Measurements from ENCODE around the gene CASZ1.

Gene CASZ1

DNA sequence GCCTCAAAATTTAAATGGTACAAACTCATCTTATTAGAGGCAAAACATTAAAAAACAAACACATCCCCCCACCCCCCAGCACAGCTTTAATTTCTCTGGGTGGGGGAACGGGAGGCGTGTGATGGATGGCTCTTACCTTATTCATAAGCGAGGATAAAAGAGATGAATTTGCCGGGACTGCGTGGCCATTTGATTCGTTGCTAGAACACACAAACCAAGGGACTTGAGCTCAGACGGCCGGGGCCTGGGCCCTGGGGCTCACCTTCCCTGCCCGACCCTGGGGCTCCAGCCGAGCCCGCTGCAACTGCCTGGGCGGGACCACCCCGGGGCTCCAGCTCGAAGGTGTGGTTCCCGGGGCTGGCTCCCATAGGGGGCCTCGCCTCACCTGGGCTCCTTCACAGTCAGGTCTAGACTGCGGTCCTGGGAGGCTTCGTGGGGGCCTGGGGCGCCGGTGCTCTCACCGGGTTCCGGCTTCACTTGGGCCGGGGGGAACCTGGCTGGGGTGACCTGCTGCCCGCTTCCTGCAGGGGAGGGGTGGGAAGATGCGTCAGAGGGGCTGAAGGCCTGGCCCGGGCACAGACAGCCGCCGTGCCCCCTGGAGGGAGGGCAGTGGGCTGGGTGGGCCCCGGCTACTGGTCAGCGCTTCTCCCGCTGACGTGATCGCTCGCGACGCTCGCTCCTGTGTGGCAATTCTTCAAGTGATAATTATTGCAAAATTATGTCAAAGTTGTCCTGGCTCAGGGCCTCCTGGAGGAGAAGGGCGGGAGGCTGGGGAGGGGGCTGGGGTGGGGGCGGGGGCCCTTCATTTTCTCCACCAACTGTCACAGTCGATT is 145.7 kb downstream of the CASZ1 start:
- no peak for TF ChIP-seq EZH2phosphoT487 (conservative IDR thresholded peaks at IDR 0.05; ENCODE audit: low read length)
- no peak for TF ChIP-seq CTCF (IDR thresholded peaks at IDR 0.05; ENCODE audit: insufficient read depth, low read length, poor library complexity, severe bottlenecking)
- no peak overlapping the region for H3K4me3 ChIP-seq (ENCODE audit: insufficient read depth, low read length, poor library complexity, severe bottlenecking)

DNA sequence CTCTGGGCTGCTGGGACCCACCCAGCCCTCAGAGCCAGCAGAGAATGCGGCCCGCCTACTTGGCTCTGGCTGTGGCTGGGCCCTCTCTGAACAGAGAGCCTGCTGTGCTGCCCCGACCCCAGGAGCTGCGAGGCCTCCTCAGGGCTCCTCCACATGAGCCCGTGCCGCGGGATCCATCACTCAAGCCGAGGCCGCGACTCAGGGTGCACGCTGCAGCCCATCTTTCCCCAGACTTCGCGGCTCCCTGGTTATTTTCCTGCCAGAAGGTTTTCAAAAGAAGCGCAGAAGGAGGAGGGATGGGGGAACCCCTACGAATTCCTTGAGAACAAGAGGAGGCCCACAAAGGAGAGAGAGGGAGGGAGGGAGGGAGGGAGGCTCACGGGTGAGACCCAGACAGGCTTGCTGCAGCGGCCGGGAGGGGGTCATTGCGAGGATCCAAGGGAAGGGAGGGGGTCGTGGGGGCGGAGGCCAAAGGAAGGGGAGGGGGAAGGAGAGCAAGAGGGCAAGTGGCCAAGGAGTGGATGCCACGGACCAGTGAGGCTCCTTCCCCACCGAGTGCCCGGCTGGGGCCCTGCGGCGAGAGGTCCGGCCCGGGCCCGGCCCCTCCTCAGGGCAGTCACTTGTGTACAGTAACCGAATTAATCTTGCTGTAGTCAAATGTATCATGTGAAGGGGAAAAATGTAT is 146.8 kb downstream of the CASZ1 start:
- H3K9me3 ChIP-seq (ENCODE audit: insufficient read depth, low read length) = no peaks in the 10 kb centered on the region
- TF ChIP-seq EZH2phosphoT487 (conservative IDR thresholded peaks at IDR 0.05; ENCODE audit: low read length) (no peak), CTCF (IDR thresholded peaks at IDR 0.05; ENCODE audit: insufficient read depth, low read length, poor library complexity, severe bottlenecking) (no peak)
- no peak overlapping the region for H3K4me2 ChIP-seq (ENCODE audit: low read depth, low read length, poor library complexity, severe bottlenecking)
- H2AFZ ChIP-seq (ENCODE audit: low read depth, low read length, severe bottlenecking) = no peak overlapping the region
- no peaks in the 10 kb centered on the region for H3K9me2 ChIP-seq (replicated peaks; ENCODE audit: insufficient read depth, low read length)
- H3K27ac ChIP-seq (ENCODE audit: low read depth, low read length) = no peak overlapping the region
- H3K9ac ChIP-seq (ENCODE audit: low read length) = no peak overlapping the region
- no peaks in the 10 kb centered on the region for H3K79me2 ChIP-seq (ENCODE audit: insufficient read depth, low read length)
- no peaks in the 10 kb centered on the region for H3F3A ChIP-seq (ENCODE audit: insufficient read depth)
- H4K20me1 ChIP-seq (ENCODE audit: low read depth, low read length) = no peaks in the 10 kb centered on the region
- H3K27me3 ChIP-seq (ENCODE audit: low read length) = no peaks in the 10 kb centered on the region
- H3K36me3 ChIP-seq (ENCODE audit: low read length) = no peaks in the 10 kb centered on the region
- H3K4me3 ChIP-seq (ENCODE audit: insufficient read depth, low read length, poor library complexity, severe bottlenecking) = no peak overlapping the region

More for the DNA sequence above, 145.7 kb downstream of the CASZ1 start:
- H3K79me2 ChIP-seq (ENCODE audit: insufficient read depth, low read length) = no peaks in the 10 kb centered on the region
- H3K9ac ChIP-seq (ENCODE audit: low read length) = no peak overlapping the region
- no peaks in the 10 kb centered on the region for H3K27me3 ChIP-seq (ENCODE audit: low read length)
- H3F3A ChIP-seq (ENCODE audit: insufficient read depth) = no peaks in the 10 kb centered on the region
- H3K36me3 ChIP-seq (ENCODE audit: low read length) = no peaks in the 10 kb centered on the region
- H3K27ac ChIP-seq (ENCODE audit: low read depth, low read length) = no peak overlapping the region
- H3K9me3 ChIP-seq (ENCODE audit: insufficient read depth, low read length) = no peaks in the 10 kb centered on the region
- H3K4me2 ChIP-seq (ENCODE audit: low read depth, low read length, poor library complexity, severe bottlenecking) = no peak overlapping the region
- no peaks in the 10 kb centered on the region for H4K20me1 ChIP-seq (ENCODE audit: low read depth, low read length)
- H2AFZ ChIP-seq (ENCODE audit: low read depth, low read length, severe bottlenecking) = no peak overlapping the region
- H3K9me2 ChIP-seq (replicated peaks; ENCODE audit: insufficient read depth, low read length) = no peaks in the 10 kb centered on the region

DNA sequence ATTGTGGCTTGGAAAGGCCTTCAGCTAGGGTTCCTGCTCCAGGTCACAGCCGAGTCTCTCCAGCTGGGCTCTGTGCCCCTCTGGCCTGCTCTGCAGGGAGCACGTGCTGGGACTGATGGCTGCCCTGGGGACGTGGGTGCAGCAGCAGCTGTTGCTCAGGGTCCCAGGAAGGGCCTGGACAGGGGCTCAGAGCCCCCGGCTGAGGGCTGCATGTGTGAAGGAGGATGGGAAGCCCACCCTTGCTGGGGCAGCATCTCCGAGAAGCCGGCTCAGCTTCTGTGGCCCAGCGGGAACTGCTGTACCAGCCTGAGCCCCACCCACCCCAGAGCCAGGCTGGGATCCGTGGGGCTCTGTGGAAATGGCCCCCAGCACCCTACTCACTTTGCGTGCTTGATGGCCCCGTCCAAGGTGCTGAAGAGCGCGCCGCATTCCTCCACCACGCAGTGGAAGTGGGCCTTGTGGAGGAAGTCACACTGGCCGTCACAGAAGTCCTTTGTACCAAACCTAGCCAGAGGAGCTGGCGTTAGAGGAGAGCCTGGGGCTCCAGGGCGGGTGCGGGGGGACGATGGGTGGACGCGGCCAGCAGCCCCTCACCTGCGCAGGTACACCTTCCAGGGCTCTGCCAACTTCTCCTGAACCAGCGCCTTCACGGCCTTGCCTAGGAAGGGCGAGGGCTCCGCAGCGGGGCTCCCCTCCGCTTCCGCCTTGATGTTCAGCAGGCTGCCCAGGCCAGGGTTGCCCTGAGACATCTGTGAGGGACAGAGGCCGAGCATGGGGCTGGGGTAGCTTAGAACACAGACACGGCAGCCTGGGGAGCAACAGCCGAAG is 147.5 kb downstream of the CASZ1 start:
- no peak overlapping the region for H3K27ac ChIP-seq (ENCODE audit: low read depth, low read length)
- no peaks in the 10 kb centered on the region for H3K79me2 ChIP-seq (ENCODE audit: insufficient read depth, low read length)
- H3K36me3 ChIP-seq (ENCODE audit: low read length) = no peaks in the 10 kb centered on the region
- H3K9me2 ChIP-seq (replicated peaks; ENCODE audit: insufficient read depth, low read length) = no peaks in the 10 kb centered on the region
- no peak overlapping the region for H2AFZ ChIP-seq (ENCODE audit: low read depth, low read length, severe bottlenecking)
- no peaks in the 10 kb centered on the region for H3F3A ChIP-seq (ENCODE audit: insufficient read depth)
- TF ChIP-seq EZH2phosphoT487 (conservative IDR thresholded peaks at IDR 0.05; ENCODE audit: low read length) (no peak), CTCF (IDR thresholded peaks at IDR 0.05; ENCODE audit: insufficient read depth, low read length, poor library complexity, severe bottlenecking) (no peak)
- H3K4me3 ChIP-seq (ENCODE audit: insufficient read depth, low read length, poor library complexity, severe bottlenecking) = no peak overlapping the region
- no peak overlapping the region for H3K4me2 ChIP-seq (ENCODE audit: low read depth, low read length, poor library complexity, severe bottlenecking)
- no peaks in the 10 kb centered on the region for H3K27me3 ChIP-seq (ENCODE audit: low read length)
- H3K9ac ChIP-seq (ENCODE audit: low read length) = no peak overlapping the region
- no peaks in the 10 kb centered on the region for H3K9me3 ChIP-seq (ENCODE audit: insufficient read depth, low read length)
- no peaks in the 10 kb centered on the region for H4K20me1 ChIP-seq (ENCODE audit: low read depth, low read length)
